GM21360 (cell line): ENCODE measurements around the gene CD14.
"Not testable (repeated sequence)": the region's sequence is repeated elsewhere in the genome, so short reads cannot be mapped to it uniquely, and the experiment has no call there.

Experiments used
- ATAC-seq: cut with Tn5 transposase; IDR thresholded peaks from one replicate; pipeline ENCODE4 v1.9.1; 2021; ENCODE audit warnings: mild to moderate bottlenecking, moderate library complexity; ENCODE audit not compliant: unreplicated experiment

CD14 gene

GRCh38 chr5:140635291-140636257, 2.6 kb upstream of the CD14 start:
- no peak for ATAC-seq

GRCh38 chr5:140634103-140634502, 1.1 kb upstream of the CD14 start:
- no peak for ATAC-seq

- no peak for ATAC-seq
Observed at GRCh38 chr5:140633501-140633900, 526 bp upstream of the CD14 start.

GRCh38 chr5:140632366-140633020, 482 bp downstream of the CD14 start:
- peak; percentile 54 for ATAC-seq

- peak; percentile 36 for ATAC-seq
Observed at GRCh38 chr5:140631831-140632365, 1.1 kb downstream of the CD14 start.

- no peak for ATAC-seq
Observed at GRCh38 chr5:140631036-140631417, 1.9 kb downstream of the CD14 start.

- ATAC-seq: no peak
Observed at GRCh38 chr5:140630292-140631035, 2.5 kb downstream of the CD14 start.

- no peak for ATAC-seq
Observed at GRCh38 chr5:140628711-140629110, 4.3 kb downstream of the CD14 start.

- ATAC-seq: no peak
Observed at GRCh38 chr5:140627972-140628371, 5.0 kb downstream of the CD14 start.

- ATAC-seq: not testable (repeated sequence)
Observed at GRCh38 chr5:140624886-140625285, 8.1 kb downstream of the CD14 start.

- ATAC-seq: not testable (repeated sequence)
Observed at GRCh38 chr5:140623061-140623460, 9.9 kb downstream of the CD14 start.

GRCh38 chr5:140622301-140622700, 10.7 kb downstream of the CD14 start:
- no peak for ATAC-seq

- ATAC-seq: no peak
Observed at GRCh38 chr5:140611020-140611521, 21.9 kb downstream of the CD14 start.

- ATAC-seq: no peak
Observed at GRCh38 chr5:140609126-140609525, 23.8 kb downstream of the CD14 start.

- ATAC-seq: no peak
Observed at GRCh38 chr5:140608722-140609121, 24.3 kb downstream of the CD14 start.

- ATAC-seq: no peak
Observed at GRCh38 chr5:140607031-140607430, 25.9 kb downstream of the CD14 start.

- ATAC-seq: no peak
Observed at GRCh38 chr5:140605879-140606278, 27.1 kb downstream of the CD14 start.

GRCh38 chr5:140603734-140604133, 29.2 kb downstream of the CD14 start:
- ATAC-seq: no peak

GRCh38 chr5:140603446-140603698, 29.6 kb downstream of the CD14 start:
- not testable (repeated sequence) for ATAC-seq

GRCh38 chr5:140602147-140602546, 30.8 kb downstream of the CD14 start:
- ATAC-seq: no peak

- ATAC-seq: no peak
Observed at GRCh38 chr5:140600096-140600495, 32.9 kb downstream of the CD14 start.
